SK-N-SH (cell line): ENCODE data around the gene ROBO1.

ENCODE experiments used
- MXI1 ChIP-seq: IDR thresholded peaks from 2 replicates; pipeline ENCODE4 v1.6.1; 2012; ENCODE audit warnings: mild to moderate bottlenecking, low read depth, low read length, improper control_type of control experiment
- TEAD4 ChIP-seq: IDR thresholded peaks from 2 replicates; pipeline ENCODE4 v1.4.0; 2012; ENCODE audit warnings: mild to moderate bottlenecking, borderline replicate concordance; ENCODE audit not compliant: insufficient read depth
- TF ChIP-seq, protein P1 (sequence below): IDR thresholded peaks from 2 replicates; pipeline ENCODE4; 2012
- TF ChIP-seq, protein P2 (sequence below): fragments of 200-600 bp; sonication (generic); IDR thresholded peaks from 2 replicates; pipeline ENCODE4 v1.6.1; 2017; ENCODE audit warnings: antibody characterized with exemption, mild to moderate bottlenecking, moderate library complexity

DNA sequence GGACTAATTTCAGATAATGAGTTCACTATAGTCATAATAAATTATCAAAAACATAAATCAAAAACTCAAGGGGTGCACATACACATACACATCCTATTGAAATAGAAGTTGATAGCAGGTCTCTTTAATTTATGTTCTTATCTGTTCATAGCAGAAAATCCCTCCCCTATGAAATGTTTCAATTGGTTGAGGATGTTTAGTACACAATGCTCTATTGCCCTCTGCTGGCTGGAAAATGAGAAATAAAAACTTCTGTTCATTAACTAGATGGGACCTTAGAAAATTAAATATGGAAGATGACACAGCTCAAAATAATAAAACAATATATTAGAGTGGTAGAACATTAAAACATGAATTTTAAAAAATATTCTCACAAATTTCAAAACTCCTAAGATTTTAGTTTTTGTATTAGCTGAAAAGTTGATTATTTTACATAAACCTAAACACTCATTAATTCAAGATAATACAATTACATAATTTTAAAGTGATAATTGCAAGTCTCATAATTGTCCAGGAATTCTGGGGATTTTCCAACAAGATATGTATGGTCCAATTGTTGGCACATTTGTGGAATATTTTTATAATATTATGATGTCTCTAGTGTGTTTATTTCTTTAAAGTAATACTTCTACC lies 735.0 kb downstream of the ROBO1 start:
- TF ChIP-seq, protein P1, sequence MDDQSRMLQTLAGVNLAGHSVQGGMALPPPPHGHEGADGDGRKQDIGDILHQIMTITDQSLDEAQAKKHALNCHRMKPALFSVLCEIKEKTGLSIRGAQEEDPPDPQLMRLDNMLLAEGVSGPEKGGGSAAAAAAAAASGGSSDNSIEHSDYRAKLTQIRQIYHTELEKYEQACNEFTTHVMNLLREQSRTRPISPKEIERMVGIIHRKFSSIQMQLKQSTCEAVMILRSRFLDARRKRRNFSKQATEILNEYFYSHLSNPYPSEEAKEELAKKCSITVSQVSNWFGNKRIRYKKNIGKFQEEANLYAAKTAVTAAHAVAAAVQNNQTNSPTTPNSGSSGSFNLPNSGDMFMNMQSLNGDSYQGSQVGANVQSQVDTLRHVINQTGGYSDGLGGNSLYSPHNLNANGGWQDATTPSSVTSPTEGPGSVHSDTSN, result no peak
- TF ChIP-seq, protein P2, sequence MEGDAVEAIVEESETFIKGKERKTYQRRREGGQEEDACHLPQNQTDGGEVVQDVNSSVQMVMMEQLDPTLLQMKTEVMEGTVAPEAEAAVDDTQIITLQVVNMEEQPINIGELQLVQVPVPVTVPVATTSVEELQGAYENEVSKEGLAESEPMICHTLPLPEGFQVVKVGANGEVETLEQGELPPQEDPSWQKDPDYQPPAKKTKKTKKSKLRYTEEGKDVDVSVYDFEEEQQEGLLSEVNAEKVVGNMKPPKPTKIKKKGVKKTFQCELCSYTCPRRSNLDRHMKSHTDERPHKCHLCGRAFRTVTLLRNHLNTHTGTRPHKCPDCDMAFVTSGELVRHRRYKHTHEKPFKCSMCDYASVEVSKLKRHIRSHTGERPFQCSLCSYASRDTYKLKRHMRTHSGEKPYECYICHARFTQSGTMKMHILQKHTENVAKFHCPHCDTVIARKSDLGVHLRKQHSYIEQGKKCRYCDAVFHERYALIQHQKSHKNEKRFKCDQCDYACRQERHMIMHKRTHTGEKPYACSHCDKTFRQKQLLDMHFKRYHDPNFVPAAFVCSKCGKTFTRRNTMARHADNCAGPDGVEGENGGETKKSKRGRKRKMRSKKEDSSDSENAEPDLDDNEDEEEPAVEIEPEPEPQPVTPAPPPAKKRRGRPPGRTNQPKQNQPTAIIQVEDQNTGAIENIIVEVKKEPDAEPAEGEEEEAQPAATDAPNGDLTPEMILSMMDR, result peak; percentile 83
- TF ChIP-seq TEAD4 (no peak), MXI1 (no peak)
